Effector memory CD8-positive, alpha-beta T cell (primary cell): Measurements from ENCODE around the gene RHD.
"Not testable (repeated sequence)": the region's sequence is repeated elsewhere in the genome, so short reads cannot be mapped to it uniquely, and the experiment has no call there.

Source experiments
- ATAC-seq: fragments of 150-1000 bp; cut with Tn5 transposase; replicated peaks from 2 replicates; pipeline ENCODE4 v1.10.0; 2021; ENCODE audit warnings: mild to moderate bottlenecking, moderate library complexity
- DNase-seq, 3 experiments: peaks; one replicate each; pipeline ENCODE4 v3.0.0; 2021
- H3K27ac Mint-ChIP-seq, 2 donors: one replicate each; pipeline ENCODE4 v1.8.0; 2022; ENCODE audit warnings: mild to moderate bottlenecking in 2 of 2, mixed read lengths in 2 of 2, moderate library complexity in 2 of 2
- H3K27me3 Mint-ChIP-seq, 2 donors: one replicate each; pipeline ENCODE4 v1.8.0; 2022; ENCODE audit warnings: mixed read lengths in 2 of 2
- H3K36me3 Mint-ChIP-seq: one replicate; pipeline ENCODE4 v1.8.0; 2022; ENCODE audit warnings: mild to moderate bottlenecking, moderate library complexity, mixed read lengths; ENCODE audit not compliant: insufficient read depth
- H3K4me1 Mint-ChIP-seq, 2 donors: one replicate each; pipeline ENCODE4 v1.8.0; 2022; ENCODE audit warnings: low read depth in 2 of 2, mixed read lengths in 2 of 2
- H3K4me3 Mint-ChIP-seq, 2 donors: one replicate each; pipeline ENCODE4 v1.8.0; 2022; ENCODE audit warnings: mild to moderate bottlenecking in 2 of 2, mixed read lengths in 2 of 2, moderate library complexity in 2 of 2
- H3K9me3 Mint-ChIP-seq, 2 donors: one replicate each; pipeline ENCODE4 v1.8.0; 2022; ENCODE audit warnings: mixed read lengths in 2 of 2

The RHD gene

GRCh38 chr1:25246600-25247023 is 25.7 kb upstream of the RHD start:
- H3K9me3 Mint-ChIP-seq: no peaks in the 10 kb centered on the region
- peak overlapping the region; percentile 96 to 98 for H3K4me3 Mint-ChIP-seq
- H3K27me3 Mint-ChIP-seq: no peaks in the 10 kb centered on the region
- peaks cover 41 to 43% of the 10 kb centered on the region in 2 donors for H3K4me1 Mint-ChIP-seq
- DNase-seq: peak in 2 of 3 experiments; percentile 26 to 32
- ATAC-seq: no peak
- H3K36me3 Mint-ChIP-seq: peaks cover 74% of the 10 kb centered on the region
- peak overlapping the region; percentile 99 to 100 for H3K27ac Mint-ChIP-seq

- DNase-seq (peak; percentile 99), ATAC-seq (peak; percentile 76)
- peaks cover 41 to 43% of the 10 kb centered on the region in 2 donors for H3K4me1 Mint-ChIP-seq
- H3K36me3 Mint-ChIP-seq: peaks cover 68% of the 10 kb centered on the region
- no peaks in the 10 kb centered on the region for H3K9me3 Mint-ChIP-seq
- no peaks in the 10 kb centered on the region for H3K27me3 Mint-ChIP-seq
- peak within 1 kb of the TSS; percentile 99 to 100 for H3K27ac Mint-ChIP-seq
- H3K4me3 Mint-ChIP-seq: peak within 1 kb of the TSS; percentile 96 to 98
Observed at GRCh38 chr1:25247024-25247828, 25.1 kb upstream of the RHD start, which contains the start of gene RSRP1. TSS of gene RSRP1 (minus strand) at chr1:25247454. CDS start at chr1:25246963, 491 bp downstream.

GRCh38 chr1:25247829-25248754 is 24.2 kb upstream of the RHD start:
- peaks cover 59% of the 10 kb centered on the region for H3K36me3 Mint-ChIP-seq

GRCh38 chr1:25253911-25254310 is 18.4 kb upstream of the RHD start:
- ATAC-seq: no peak
- Mint-ChIP-seq H3K36me3 (peaks cover 11% of the 10 kb centered on the region), H3K27ac (no peak overlapping the region)

More at GRCh38 chr1:25247829-25248754, 24.2 kb upstream of the RHD start:
- Mint-ChIP-seq H3K9me3 (no peaks in the 10 kb centered on the region), H3K4me1 (peaks cover 36 to 39% of the 10 kb centered on the region in 2 donors), H3K27ac (peak overlapping the region; percentile 99 to 100), H3K4me3 (peak overlapping the region; percentile 96 to 98), H3K27me3 (no peaks in the 10 kb centered on the region)
- DNase-seq (no peak), ATAC-seq (peak; percentile 34)

GRCh38 chr1:25255706-25256577 is 16.4 kb upstream of the RHD start:
- DNase-seq (no peak), ATAC-seq (no peak)
- Mint-ChIP-seq H3K9me3 (no peaks in the 10 kb centered on the region), H3K4me1 (peaks cover 9 to 15% of the 10 kb centered on the region in 2 donors), H3K27me3 (no peaks in the 10 kb centered on the region), H3K4me3 (no peak overlapping the region), H3K36me3 (peaks cover 19% of the 10 kb centered on the region), H3K27ac (peak overlapping the region in 1 of 2 donors; percentile 44)

More at GRCh38 chr1:25253911-25254310, 18.4 kb upstream of the RHD start:
- H3K4me1 Mint-ChIP-seq: peaks cover 0 to 5% of the 10 kb centered on the region in 2 donors
- no peaks in the 10 kb centered on the region for H3K27me3 Mint-ChIP-seq
- no peak overlapping the region for H3K4me3 Mint-ChIP-seq
- DNase-seq: no peak
- H3K9me3 Mint-ChIP-seq: no peaks in the 10 kb centered on the region

GRCh38 chr1:25256578-25256965 is 15.7 kb upstream of the RHD start:
- Mint-ChIP-seq H3K27ac (peak overlapping the region in 1 of 2 donors; percentile 44), H3K9me3 (no peaks in the 10 kb centered on the region), H3K27me3 (no peaks in the 10 kb centered on the region), H3K4me1 (peaks cover 9 to 16% of the 10 kb centered on the region in 2 donors), H3K4me3 (no peak overlapping the region), H3K36me3 (peaks cover 25% of the 10 kb centered on the region)
- no peak for DNase-seq
- no peak for ATAC-seq

- Mint-ChIP-seq H3K27me3 (no peaks in the 10 kb centered on the region), H3K4me1 (peaks cover 9 to 16% of the 10 kb centered on the region in 2 donors), H3K36me3 (peaks cover 30% of the 10 kb centered on the region), H3K27ac (no peak overlapping the region), H3K9me3 (no peaks in the 10 kb centered on the region), H3K4me3 (no peak overlapping the region)
- ATAC-seq (no peak), DNase-seq (no peak)
Observed at GRCh38 chr1:25257196-25257595, 15.1 kb upstream of the RHD start.

- H3K27me3 Mint-ChIP-seq, H3K4me3 Mint-ChIP-seq, DNase-seq, H3K9me3 Mint-ChIP-seq: not testable (repeated sequence)
- Mint-ChIP-seq H3K36me3 (peaks cover 31% of the 10 kb centered on the region), H3K4me1 (peaks cover 14 to 22% of the 10 kb centered on the region in 2 donors), H3K27ac (peak overlapping the region in 1 of 2 donors; percentile 60)
- ATAC-seq: peak; percentile 79
Observed at GRCh38 chr1:25259813-25260212, 12.5 kb upstream of the RHD start.

- DNase-seq: not testable (repeated sequence)
- peak overlapping the region in 1 of 2 donors; percentile 57 for H3K27ac Mint-ChIP-seq
Observed at GRCh38 chr1:25260336-25260735, 12.0 kb upstream of the RHD start.

GRCh38 chr1:25266554-25267287 is 5.6 kb upstream of the RHD start:
- ATAC-seq (peak; percentile 40), DNase-seq (peak in 2 of 3 experiments; percentile 30 to 32)
- H3K27ac Mint-ChIP-seq: peak overlapping the region in 1 of 2 donors; percentile 95
- peaks cover 24% of the 10 kb centered on the region for H3K36me3 Mint-ChIP-seq
- not testable (repeated sequence) for H3K9me3 Mint-ChIP-seq, H3K27me3 Mint-ChIP-seq
- peaks cover 8 to 14% of the 10 kb centered on the region in 2 donors for H3K4me1 Mint-ChIP-seq
- H3K4me3 Mint-ChIP-seq: peak overlapping the region; percentile 82 to 94

More at GRCh38 chr1:25260336-25260735, 12.0 kb upstream of the RHD start:
- Mint-ChIP-seq H3K36me3 (peaks cover 31% of the 10 kb centered on the region), H3K4me1 (peaks cover 14 to 17% of the 10 kb centered on the region in 2 donors)
- not testable (repeated sequence) for H3K9me3 Mint-ChIP-seq, H3K4me3 Mint-ChIP-seq, H3K27me3 Mint-ChIP-seq, ATAC-seq

- Mint-ChIP-seq H3K36me3 (peaks cover 16% of the 10 kb centered on the region), H3K4me1 (peaks cover 8 to 14% of the 10 kb centered on the region in 2 donors), H3K27ac (peak overlapping the region; percentile 91 to 95), H3K4me3 (peak overlapping the region; percentile 81 to 84)
- H3K9me3 Mint-ChIP-seq, H3K27me3 Mint-ChIP-seq: not testable (repeated sequence)
- ATAC-seq: peak; percentile 70
- peak; percentile 92 to 97 (median 94) for DNase-seq
Observed at GRCh38 chr1:25267288-25268142, 4.8 kb upstream of the RHD start.
